HepG2 (cell line): ENCODE data around the gene ABHD3. TPM values are rescaled to one million over a fixed set of nuclear protein-coding genes. Genes with fewer than 3 reads are reported as not detected.

Experiments
- ADNP ChIP-seq: sonication (generic); formaldehyde crosslinking; IDR thresholded peaks from 2 replicates; pipeline ENCODE4 v1.4.0; 2020; ENCODE audit warnings: missing genetic modification reagents
- FOSL1 ChIP-seq: sonication (generic); formaldehyde crosslinking; IDR thresholded peaks from 2 replicates; pipeline ENCODE4 v1.9.0; 2021; ENCODE audit warnings: missing genetic modification reagents, borderline replicate concordance
- GMEB1 ChIP-seq: sonication (generic); formaldehyde crosslinking; IDR thresholded peaks from 2 replicates; pipeline ENCODE4 v1.5.1; 2020; ENCODE audit warnings: missing genetic modification reagents, mild to moderate bottlenecking, borderline replicate concordance
- GPBP1L1 ChIP-seq: sonication (generic); formaldehyde crosslinking; IDR thresholded peaks from 2 replicates; pipeline ENCODE4 v1.5.0; 2020; ENCODE audit warnings: mild to moderate bottlenecking, missing genetic modification reagents
- NPAS2 ChIP-seq: sonication (generic); formaldehyde crosslinking; IDR thresholded peaks from 2 replicates; pipeline ENCODE4 v1.8.0; 2022; ENCODE audit warnings: mild to moderate bottlenecking, missing genetic modification reagents, borderline replicate concordance
- PAF1 ChIP-seq: IDR thresholded peaks from 2 replicates; pipeline ENCODE4 v1.6.1; 2016; ENCODE audit warnings: missing genetic modification reagents, missing compliant biosample characterization
- PHF5A ChIP-seq: IDR thresholded peaks from one replicate; pipeline ENCODE4 v1.6.1; 2018; ENCODE audit warnings: low read depth, missing genetic modification reagents; ENCODE audit not compliant: unreplicated experiment
- RORA ChIP-seq: sonication (generic); formaldehyde crosslinking; IDR thresholded peaks from 2 replicates; pipeline ENCODE4 v1.5.0; 2020; ENCODE audit warnings: mild to moderate bottlenecking, missing genetic modification reagents, moderate library complexity
- RXRB ChIP-seq: IDR thresholded peaks from 2 replicates; pipeline ENCODE4 v1.6.1; 2016; ENCODE audit warnings: borderline replicate concordance, missing genetic modification reagents, missing compliant biosample characterization
- SRSF1 ChIP-seq: fragments of 200-400 bp; formaldehyde crosslinking; optimal IDR thresholded peaks from 2 replicates; pipeline ENCODE3; 2017; ENCODE audit warnings: mild to moderate bottlenecking, low read depth, low read length, moderate library complexity
- ZBTB21 ChIP-seq: sonication (generic); formaldehyde crosslinking; IDR thresholded peaks from 2 replicates; pipeline ENCODE4 v1.4.0; 2020; ENCODE audit warnings: missing genetic modification reagents
- ZFX ChIP-seq: sonication (generic); formaldehyde crosslinking; IDR thresholded peaks from 2 replicates; pipeline ENCODE4 v1.4.0; 2020; ENCODE audit warnings: mild to moderate bottlenecking, low read depth, missing genetic modification reagents, moderate library complexity
- ZNF121 ChIP-seq: sonication (generic); formaldehyde crosslinking; IDR thresholded peaks from 2 replicates; pipeline ENCODE4 v1.5.0; 2020; ENCODE audit warnings: mild to moderate bottlenecking, missing genetic modification reagents
- ZNF670 ChIP-seq: sonication (generic); formaldehyde crosslinking; IDR thresholded peaks from 2 replicates; pipeline ENCODE4 v1.8.0; 2022; ENCODE audit warnings: mild to moderate bottlenecking, missing genetic modification reagents, borderline replicate concordance
- polyA plus RNA-seq, 8 experiments: library from polyadenylated mRNA; depleted of rRNA in 3 of 8; stranded (reverse) in 7 of 8; unstranded in 1 of 8; fragments of >200 nt; fragmentation: Illumina TruSeq in 4 of 8; extraction: Trizol in 4 of 8; gene quantifications; 2 replicates each; pipeline versions ENCODE4 v1.2.1 to v1.2.3, GENCODE V29; 2011 to 2016; ENCODE audit warnings: low read depth in 4 of 8, missing spikeins in 1 of 8, mixed read lengths in 1 of 8; ENCODE audit not compliant: insufficient read depth in 1 of 8
- total RNA-seq, 5 experiments: library from RNA; depleted of rRNA; stranded (reverse); fragments of >200 nt; fragmentation: Illumina TruSeq; extraction: Trizol; gene quantifications; 2 replicates each; pipeline ENCODE4 v1.2.3, GENCODE V29; 2016; ENCODE audit warnings: low read depth in 1 of 5
- TF ChIP-seq, protein P1 (sequence below): IDR thresholded peaks from 2 replicates; pipeline ENCODE4 v1.6.1; 2016; ENCODE audit warnings: low read depth, borderline replicate concordance
- TF ChIP-seq, protein P2 (sequence below): sonication (generic); formaldehyde crosslinking; IDR thresholded peaks from 2 replicates; pipeline ENCODE4 v1.5.1; 2020; ENCODE audit warnings: missing genetic modification reagents, mild to moderate bottlenecking, borderline replicate concordance
- TF ChIP-seq, protein P3 (sequence below): sonication (generic); formaldehyde crosslinking; IDR thresholded peaks from 2 replicates; pipeline ENCODE4 v1.9.0; 2021; ENCODE audit warnings: missing genetic modification reagents, borderline replicate concordance
- TF ChIP-seq, protein P4 (sequence below): sonication (generic); formaldehyde crosslinking; IDR thresholded peaks from 2 replicates; pipeline ENCODE4 v1.4.0; 2020; ENCODE audit warnings: missing genetic modification reagents

Gene ABHD3
- total and polyA plus RNA-seq, 2 of the 13 experiments (the other 11 are each of a cell fraction or from before 2014, with no cell fraction given), result 32.1 to 40.2 TPM

DNA sequence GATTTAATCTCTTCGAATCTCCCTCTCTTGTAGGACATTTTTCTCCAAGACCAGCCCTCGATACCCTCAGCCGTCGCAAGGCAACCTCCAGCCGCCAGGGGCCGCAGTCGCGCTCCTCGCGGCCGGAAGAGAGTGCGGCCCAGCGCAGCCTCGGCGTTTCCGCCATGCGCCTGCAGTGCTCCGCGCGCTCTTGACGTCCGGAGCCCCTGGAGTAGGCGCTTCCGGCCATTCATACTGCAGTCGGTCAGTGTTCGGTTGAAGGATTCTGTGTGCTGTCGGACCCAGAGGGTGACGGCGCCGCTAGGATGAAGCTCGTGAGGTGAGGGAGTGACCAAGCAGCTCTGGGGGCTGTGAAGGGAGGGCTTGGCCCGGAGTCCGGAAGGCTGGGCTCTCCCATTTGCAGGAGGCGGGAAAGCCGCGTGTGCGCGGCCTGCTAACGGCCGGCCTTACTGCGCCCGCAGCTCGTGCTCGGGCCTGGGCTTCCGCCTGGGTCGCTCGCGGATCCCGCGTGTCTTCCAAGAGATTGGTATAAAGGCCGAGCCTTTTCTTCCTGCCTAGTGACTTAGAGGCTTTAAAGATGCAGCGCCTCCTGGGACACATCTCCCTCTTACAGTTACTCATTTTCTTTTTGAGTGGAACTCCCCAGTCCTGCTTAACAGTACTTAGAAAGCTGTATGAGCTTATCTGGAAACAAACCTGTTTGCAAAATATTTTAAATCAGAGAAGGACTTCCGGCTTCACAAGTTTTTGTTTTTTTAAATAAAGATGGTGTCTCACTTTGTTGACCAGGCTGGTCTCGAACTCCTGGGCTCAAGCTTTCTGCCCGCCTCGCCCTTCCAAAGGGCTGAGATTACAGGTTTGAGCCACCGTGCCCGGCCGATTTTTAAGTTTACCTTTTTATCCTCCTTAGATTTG is 92.2 kb downstream of the ABHD3 start, which contains the start of gene SNRPD1 (continued):
- TF ChIP-seq RXRB (CRISPR knock-in tag), result peak; percentile 85
- TF ChIP-seq, protein P1, sequence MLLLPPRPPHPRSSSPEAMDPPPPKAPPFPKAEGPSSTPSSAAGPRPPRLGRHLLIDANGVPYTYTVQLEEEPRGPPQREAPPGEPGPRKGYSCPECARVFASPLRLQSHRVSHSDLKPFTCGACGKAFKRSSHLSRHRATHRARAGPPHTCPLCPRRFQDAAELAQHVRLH (CRISPR knock-in tag), result peak; percentile 96; the same call in 1 of the 2 replicates
- TF ChIP-seq, protein P2, sequence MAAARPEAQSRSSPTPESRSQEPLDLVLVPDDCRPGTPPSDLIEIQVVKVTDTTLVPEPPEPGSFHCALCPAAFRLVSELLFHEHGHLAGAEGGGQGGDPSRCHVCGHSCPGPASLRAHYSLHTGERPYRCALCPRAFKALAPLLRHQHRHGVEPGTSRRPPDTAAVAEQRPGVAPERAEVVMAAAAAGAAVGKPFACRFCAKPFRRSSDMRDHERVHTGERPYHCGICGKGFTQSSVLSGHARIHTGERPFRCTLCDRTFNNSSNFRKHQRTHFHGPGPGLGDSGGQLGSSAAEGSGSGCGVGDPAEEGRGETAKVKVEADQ (CRISPR knock-in tag), result peak; percentile 83; the same call in 1 of the 2 replicates
- TF ChIP-seq ZNF121 (CRISPR knock-in tag), result peak; percentile 76
- TF ChIP-seq PHF5A, result peak; percentile 62
- TF ChIP-seq, protein P3, sequence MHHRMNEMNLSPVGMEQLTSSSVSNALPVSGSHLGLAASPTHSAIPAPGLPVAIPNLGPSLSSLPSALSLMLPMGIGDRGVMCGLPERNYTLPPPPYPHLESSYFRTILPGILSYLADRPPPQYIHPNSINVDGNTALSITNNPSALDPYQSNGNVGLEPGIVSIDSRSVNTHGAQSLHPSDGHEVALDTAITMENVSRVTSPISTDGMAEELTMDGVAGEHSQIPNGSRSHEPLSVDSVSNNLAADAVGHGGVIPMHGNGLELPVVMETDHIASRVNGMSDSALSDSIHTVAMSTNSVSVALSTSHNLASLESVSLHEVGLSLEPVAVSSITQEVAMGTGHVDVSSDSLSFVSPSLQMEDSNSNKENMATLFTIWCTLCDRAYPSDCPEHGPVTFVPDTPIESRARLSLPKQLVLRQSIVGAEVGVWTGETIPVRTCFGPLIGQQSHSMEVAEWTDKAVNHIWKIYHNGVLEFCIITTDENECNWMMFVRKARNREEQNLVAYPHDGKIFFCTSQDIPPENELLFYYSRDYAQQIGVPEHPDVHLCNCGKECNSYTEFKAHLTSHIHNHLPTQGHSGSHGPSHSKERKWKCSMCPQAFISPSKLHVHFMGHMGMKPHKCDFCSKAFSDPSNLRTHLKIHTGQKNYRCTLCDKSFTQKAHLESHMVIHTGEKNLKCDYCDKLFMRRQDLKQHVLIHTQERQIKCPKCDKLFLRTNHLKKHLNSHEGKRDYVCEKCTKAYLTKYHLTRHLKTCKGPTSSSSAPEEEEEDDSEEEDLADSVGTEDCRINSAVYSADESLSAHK (CRISPR knock-in tag), result peak; percentile 71; the same call in 1 of the 2 replicates
- TF ChIP-seq SRSF1, result peak; percentile 87
- no peak for TF ChIP-seq ADNP (CRISPR knock-in tag)
- peak; percentile 51; the same call in 1 of the 2 replicates for TF ChIP-seq FOSL1 (CRISPR knock-in tag)
- no peak for TF ChIP-seq PAF1 (CRISPR knock-in tag)
- peak; percentile 95 for TF ChIP-seq ZNF670 (CRISPR knock-in tag)
- no peak for TF ChIP-seq GPBP1L1 (CRISPR knock-in tag)
- TF ChIP-seq, protein P4, sequence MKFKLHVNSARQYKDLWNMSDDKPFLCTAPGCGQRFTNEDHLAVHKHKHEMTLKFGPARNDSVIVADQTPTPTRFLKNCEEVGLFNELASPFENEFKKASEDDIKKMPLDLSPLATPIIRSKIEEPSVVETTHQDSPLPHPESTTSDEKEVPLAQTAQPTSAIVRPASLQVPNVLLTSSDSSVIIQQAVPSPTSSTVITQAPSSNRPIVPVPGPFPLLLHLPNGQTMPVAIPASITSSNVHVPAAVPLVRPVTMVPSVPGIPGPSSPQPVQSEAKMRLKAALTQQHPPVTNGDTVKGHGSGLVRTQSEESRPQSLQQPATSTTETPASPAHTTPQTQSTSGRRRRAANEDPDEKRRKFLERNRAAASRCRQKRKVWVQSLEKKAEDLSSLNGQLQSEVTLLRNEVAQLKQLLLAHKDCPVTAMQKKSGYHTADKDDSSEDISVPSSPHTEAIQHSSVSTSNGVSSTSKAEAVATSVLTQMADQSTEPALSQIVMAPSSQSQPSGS (CRISPR knock-in tag), result peak; percentile 84; the same call in 1 of the 2 replicates
- TF ChIP-seq NPAS2, result no peak
- no peak for TF ChIP-seq RORA
- TF ChIP-seq GMEB1 (CRISPR knock-in tag), result peak; percentile 97
- TF ChIP-seq ZBTB21, result peak; percentile 75
- peak; percentile 98 for TF ChIP-seq ZFX (CRISPR knock-in tag)
